ENCODE data around the gene COX19. TPM values are rescaled to one million over a fixed set of nuclear protein-coding genes. Genes with fewer than 3 reads are reported as not detected.
A peak's percentile ranks its signal among the peaks of the same experiment; 100 is the strongest.

Gene COX19
- polyA plus RNA-seq, 3 donors = 7.4 to 15.0 (median 7.6) TPM

GRCh38 chr7:936386-937054 lies 38.8 kb downstream of the COX19 start:
- no peak overlapping the region for H3K4me3 ChIP-seq (replicated peaks in 1 of 3; ENCODE audit: low read depth in 2 of 3, low read length in 3 of 3)
- TF ChIP-seq, protein P1, sequence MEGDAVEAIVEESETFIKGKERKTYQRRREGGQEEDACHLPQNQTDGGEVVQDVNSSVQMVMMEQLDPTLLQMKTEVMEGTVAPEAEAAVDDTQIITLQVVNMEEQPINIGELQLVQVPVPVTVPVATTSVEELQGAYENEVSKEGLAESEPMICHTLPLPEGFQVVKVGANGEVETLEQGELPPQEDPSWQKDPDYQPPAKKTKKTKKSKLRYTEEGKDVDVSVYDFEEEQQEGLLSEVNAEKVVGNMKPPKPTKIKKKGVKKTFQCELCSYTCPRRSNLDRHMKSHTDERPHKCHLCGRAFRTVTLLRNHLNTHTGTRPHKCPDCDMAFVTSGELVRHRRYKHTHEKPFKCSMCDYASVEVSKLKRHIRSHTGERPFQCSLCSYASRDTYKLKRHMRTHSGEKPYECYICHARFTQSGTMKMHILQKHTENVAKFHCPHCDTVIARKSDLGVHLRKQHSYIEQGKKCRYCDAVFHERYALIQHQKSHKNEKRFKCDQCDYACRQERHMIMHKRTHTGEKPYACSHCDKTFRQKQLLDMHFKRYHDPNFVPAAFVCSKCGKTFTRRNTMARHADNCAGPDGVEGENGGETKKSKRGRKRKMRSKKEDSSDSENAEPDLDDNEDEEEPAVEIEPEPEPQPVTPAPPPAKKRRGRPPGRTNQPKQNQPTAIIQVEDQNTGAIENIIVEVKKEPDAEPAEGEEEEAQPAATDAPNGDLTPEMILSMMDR (IDR thresholded peaks at IDR 0.05) = no peak
- Mint-ChIP-seq H3K9me3 (peaks cover 0 to 2% (median 0%) of the 10 kb centered on the region in 7 donors), H3K27me3 (ENCODE audit: low read depth in 3 of 3) (peaks cover 0 to under 1% (median 0%) of the 10 kb centered on the region in 3 donors), H3K27ac (peak overlapping the region in 5 of 7 donors; percentile 32 to 80 (median 63)), H3K4me3 (no peak overlapping the region), H3K36me3 (peaks cover 43 to 54% of the 10 kb centered on the region in 2 donors), H3K4me1 (peaks cover 36% of the 10 kb centered on the region)
- H4K20me1 ChIP-seq (ENCODE audit: insufficient read depth, low read length) = peaks cover 74% of the 10 kb centered on the region
- no peak overlapping the region for H3K9ac ChIP-seq (ENCODE audit: insufficient read depth, low read length, poor library complexity, severe bottlenecking)
- H2AFZ ChIP-seq (ENCODE audit: insufficient read depth, low read depth, low read length, poor library complexity, severe bottlenecking) = no peak overlapping the region
- no peaks in the 10 kb centered on the region for H3K9me3 ChIP-seq (replicated peaks in 1 of 2; ENCODE audit: control insufficient read depth in 1 of 2, insufficient read depth in 1 of 2, low read length in 2 of 2)
- 96% methylated on average over 11 of the region's 22 CpGs for WGBS (ENCODE audit: insufficient coverage)
- H3K4me1 ChIP-seq (ENCODE audit: control insufficient read depth in 1 of 2, insufficient read depth in 2 of 2, low read length in 2 of 2) = peaks cover 34 to 39% of the 10 kb centered on the region in 2 donors
- peaks cover 35 to 49% of the 10 kb centered on the region in 2 donors for H3K36me3 ChIP-seq (replicated peaks in 1 of 2; ENCODE audit: control insufficient read depth in 1 of 2, insufficient read depth in 2 of 2, low read length in 2 of 2)
- no peak for DNase-seq
- H3K79me2 ChIP-seq (ENCODE audit: insufficient read depth, low read length) = peaks cover 77% of the 10 kb centered on the region
- no peaks in the 10 kb centered on the region for H3K27me3 ChIP-seq (ENCODE audit: control insufficient read depth in 2 of 2, insufficient read depth in 2 of 2, low read length in 2 of 2)
- no peak overlapping the region for H3K4me2 ChIP-seq (replicated peaks; ENCODE audit: extremely low read depth, low read length, poor library complexity, severe bottlenecking)
- H3K27ac ChIP-seq (ENCODE audit: low read depth in 1 of 2, low read length in 2 of 2) = peak overlapping the region in 1 of 2 donors; percentile 3
- intact Hi-C loops (cut with micrococcal nuclease) = no loop called here

DNA sequence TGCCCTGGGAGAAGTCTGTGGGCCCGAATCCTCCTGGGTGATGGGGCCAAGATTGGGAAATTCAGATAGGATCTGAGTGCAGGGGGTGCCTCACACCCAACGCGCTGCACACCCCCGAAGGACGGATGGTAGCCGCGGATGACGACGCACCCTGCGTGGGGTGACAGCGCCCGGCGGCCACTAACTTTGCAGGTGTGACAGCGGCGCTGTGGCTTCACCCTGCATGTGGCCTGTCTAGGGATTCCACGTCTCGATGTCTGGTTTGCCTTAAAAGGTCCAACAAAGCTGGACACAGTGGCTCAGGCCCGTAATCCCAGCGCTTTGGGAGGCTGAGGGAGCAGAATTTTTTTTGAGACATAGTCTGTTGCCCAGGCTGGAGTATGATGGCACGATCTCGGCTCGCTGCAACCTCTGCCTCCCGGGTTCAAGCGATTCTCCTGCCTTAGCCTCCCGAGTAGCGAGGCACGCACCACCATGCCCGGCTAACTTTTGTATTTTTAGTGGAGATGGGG lies 39.4 kb downstream of the COX19 start:
- no peak for DNase-seq
- Histone ChIP-seq H3K4me2 (replicated peaks; ENCODE audit: extremely low read depth, low read length, poor library complexity, severe bottlenecking) (no peak overlapping the region), H2AFZ (ENCODE audit: insufficient read depth, low read depth, low read length, poor library complexity, severe bottlenecking) (no peak overlapping the region), H3K9me3 (replicated peaks in 1 of 2; ENCODE audit: control insufficient read depth in 1 of 2, insufficient read depth in 1 of 2, low read length in 2 of 2) (no peaks in the 10 kb centered on the region), H4K20me1 (ENCODE audit: insufficient read depth, low read length) (peaks cover 74% of the 10 kb centered on the region), H3K36me3 (replicated peaks in 1 of 2; ENCODE audit: control insufficient read depth in 1 of 2, insufficient read depth in 2 of 2, low read length in 2 of 2) (peaks cover 35 to 49% of the 10 kb centered on the region in 2 donors), H3K27ac (ENCODE audit: low read depth in 1 of 2, low read length in 2 of 2) (no peak overlapping the region), H3K4me3 (replicated peaks in 1 of 3; ENCODE audit: low read depth in 2 of 3, low read length in 3 of 3) (no peak overlapping the region), H3K4me1 (ENCODE audit: control insufficient read depth in 1 of 2, insufficient read depth in 2 of 2, low read length in 2 of 2) (peaks cover 36 to 39% of the 10 kb centered on the region in 2 donors), H3K79me2 (ENCODE audit: insufficient read depth, low read length) (peaks cover 72% of the 10 kb centered on the region), H3K9ac (ENCODE audit: insufficient read depth, low read length, poor library complexity, severe bottlenecking) (no peak overlapping the region), H3K27me3 (ENCODE audit: control insufficient read depth in 2 of 2, insufficient read depth in 2 of 2, low read length in 2 of 2) (no peaks in the 10 kb centered on the region)
- H3K36me3 Mint-ChIP-seq = peaks cover 44 to 56% of the 10 kb centered on the region in 2 donors
- H3K27ac Mint-ChIP-seq = peak overlapping the region in 6 of 7 donors; percentile 32 to 80 (median 66)
- peaks cover 0 to 1% (median 0%) of the 10 kb centered on the region in 3 donors for H3K27me3 Mint-ChIP-seq (ENCODE audit: low read depth in 3 of 3)
- intact Hi-C loops (cut with micrococcal nuclease) = no loop called here
- WGBS (ENCODE audit: insufficient coverage) = 96% methylated on average over 25 of the region's 28 CpGs
- TF ChIP-seq, protein P1 (IDR thresholded peaks at IDR 0.05) = no peak
- no peak overlapping the region for H3K4me3 Mint-ChIP-seq
- peaks cover 0 to 2% (median 0%) of the 10 kb centered on the region in 7 donors for H3K9me3 Mint-ChIP-seq
- peaks cover 36% of the 10 kb centered on the region for H3K4me1 Mint-ChIP-seq

Measured in CD14-positive monocyte (primary cell).